ENCODE measurements around the gene PIBF1.

GRCh38 chr13:73039201-73040108 lies 257.5 kb downstream of the PIBF1 start:
- TF ChIP-seq CTCF (IDR thresholded peaks at IDR 0.05), result no peak
- TF ChIP-seq POLR2A (IDR thresholded peaks at IDR 0.05), result no peak
